BJ (cell line): ENCODE measurements around the gene IL1R1. TPM values are rescaled to one million over a fixed set of nuclear protein-coding genes. Genes with fewer than 3 reads are reported as not detected.

Experiments used
- CTCF ChIA-PET: fragments of 350-600 bp; formaldehyde crosslinking; extraction: SDS; loops from one replicate; lab custom pipeline; 2021; ENCODE audit warnings: antibody characterized with exemption, inconsistent platforms; lab: Yijun Ruan, JAX
- POLR2A ChIA-PET: fragments of 300-600 bp; sonication (Branson Sonifier 250); formaldehyde crosslinking; extraction: SDS; loops from one replicate; lab custom pipeline; 2021; ENCODE audit warnings: antibody characterized with exemption; lab: Charles Lee
- DNase-seq: peaks from one replicate; pipeline ENCODE4 v3.0.0-alpha.2; 2011; ENCODE audit warnings: low read depth
- H3K27me3 ChIP-seq: 2 replicates; pipeline ENCODE4 v1.6.0; 2011; ENCODE audit warnings: low read length; ENCODE audit not compliant: control insufficient read depth, insufficient read depth
- H3K36me3 ChIP-seq: 2 replicates; pipeline ENCODE4 v1.5.1; 2011; ENCODE audit warnings: low read length; ENCODE audit not compliant: control insufficient read depth, insufficient read depth
- H3K4me3 ChIP-seq: 2 replicates; pipeline ENCODE4 v1.5.1; 2011; ENCODE audit warnings: low read depth, mild to moderate bottlenecking, control low read depth, low read length
- CTCF ChIP-seq: IDR thresholded peaks from 2 replicates; pipeline ENCODE4 v1.5.1; 2011; ENCODE audit warnings: low read depth, mild to moderate bottlenecking, control low read depth, inconsistent platforms, low read length, moderate library complexity; ENCODE audit not compliant: insufficient read depth
- polyA plus RNA-seq: library from polyadenylated mRNA; depleted of rRNA; stranded (reverse); fragments of >200 nt; gene quantifications from 2 replicates; pipeline ENCODE4 v1.2.3, GENCODE V29; 2011

The IL1R1 gene
- polyA plus RNA-seq, 1 experiment = 37.3 TPM

GRCh38 chr2:102112692-102113665 lies 29.6 kb upstream of the IL1R1 start:
- ChIA-PET CTCF (interaction anchor here (0.7 kb wide), 1 partner anchor 15 kb away, joined by 3 read pairs; no protein-coding TSS in a partner anchor), POLR2A (no interaction called here)
- Histone ChIP-seq H3K36me3 (peaks cover 1% of the 10 kb centered on the region), H3K27me3 (no peaks in the 10 kb centered on the region), H3K4me3 (no peak overlapping the region)
- TF ChIP-seq CTCF = no peak
- DNase-seq = no peak

GRCh38 chr2:102114290-102114721 lies 28.2 kb upstream of the IL1R1 start:
- ChIA-PET CTCF (interaction anchor here (0.5 kb wide), 1 partner anchor 248 kb away, joined by 3 read pairs; no protein-coding TSS in a partner anchor), POLR2A (no interaction called here)
- TF ChIP-seq CTCF = no peak
- no peak for DNase-seq
- H3K4me3 ChIP-seq = no peak overlapping the region
- H3K27me3 ChIP-seq = no peaks in the 10 kb centered on the region
- H3K36me3 ChIP-seq = peaks cover under 1% of the 10 kb centered on the region

- ChIA-PET POLR2A (no interaction called here), CTCF (interaction anchor here (0.5 to 1.2 kb wide), 3 partner anchors 49 to 247 kb away, joined by 3 read pairs; no protein-coding TSS in a partner anchor)
- Histone ChIP-seq H3K36me3 (no peaks in the 10 kb centered on the region; the same call in 1 of the 2 replicates), H3K4me3 (no peak overlapping the region), H3K27me3 (no peaks in the 10 kb centered on the region)
- TF ChIP-seq CTCF = no peak
- no peak for DNase-seq
These were observed 27.6 kb upstream of the IL1R1 start for GRCh38 chr2:102114851-102115497.

GRCh38 chr2:102116630-102117471 lies 25.7 kb upstream of the IL1R1 start:
- ChIA-PET POLR2A (no interaction called here), CTCF (interaction anchor here (0.8 to 1.5 kb wide), 4 partner anchors 8 to 97 kb away, joined by 3 to 5 read pairs (median 3); no protein-coding TSS in a partner anchor)
- TF ChIP-seq CTCF = no peak
- H3K4me3 ChIP-seq = no peak overlapping the region
- no peak for DNase-seq
- H3K27me3 ChIP-seq = no peaks in the 10 kb centered on the region
- H3K36me3 ChIP-seq = no peaks in the 10 kb centered on the region
